Stimulated activated CD4-positive, alpha-beta T cell treated with anti-CD3 and anti-CD28 coated beads, Interleukin-4, amount 100 ng/mL, for 48 hours (primary cell): ENCODE results near the gene PDCD1LG2.
"Not testable (repeated sequence)": the region's sequence is repeated elsewhere in the genome, so short reads cannot be mapped to it uniquely, and the experiment has no call there.

Experiments used
- DNase-seq, 2 donors: peaks; one replicate each; pipeline ENCODE4 v3.0.0-alpha.2; 2020; ENCODE audit warnings: low read depth in 2 of 2

Gene PDCD1LG2

DNA sequence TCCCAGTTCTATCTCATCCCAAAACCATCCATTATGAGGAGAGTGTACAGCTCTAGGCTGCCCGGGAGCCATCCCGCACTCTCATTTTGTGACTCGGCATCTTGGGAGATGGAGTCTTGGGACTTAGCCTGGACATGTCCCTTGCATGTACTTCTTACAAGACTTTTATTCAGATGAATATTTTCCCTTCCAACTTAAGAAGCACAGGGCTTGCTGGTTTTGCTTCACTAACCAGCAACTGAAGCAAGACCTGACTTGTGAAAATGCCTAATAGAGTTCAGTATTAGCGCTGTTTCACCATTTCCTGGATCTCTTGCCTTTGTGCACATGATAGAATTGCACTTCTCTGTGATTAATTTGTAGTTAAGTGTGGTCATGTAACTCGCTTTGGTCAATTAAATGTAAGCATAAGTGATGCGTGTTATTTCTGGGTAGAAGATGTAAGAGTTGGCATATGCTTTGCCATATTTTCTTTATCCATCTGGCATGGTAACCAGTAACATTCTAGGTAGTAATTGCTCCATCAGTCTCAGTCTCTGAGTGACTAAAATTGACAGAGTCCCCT, 55.8 kb downstream of the PDCD1LG2 start:
- DNase-seq: no peak

- no peak for DNase-seq
Observed at GRCh38 chr9:5568868-5569267, 58.5 kb downstream of the PDCD1LG2 start.

DNA sequence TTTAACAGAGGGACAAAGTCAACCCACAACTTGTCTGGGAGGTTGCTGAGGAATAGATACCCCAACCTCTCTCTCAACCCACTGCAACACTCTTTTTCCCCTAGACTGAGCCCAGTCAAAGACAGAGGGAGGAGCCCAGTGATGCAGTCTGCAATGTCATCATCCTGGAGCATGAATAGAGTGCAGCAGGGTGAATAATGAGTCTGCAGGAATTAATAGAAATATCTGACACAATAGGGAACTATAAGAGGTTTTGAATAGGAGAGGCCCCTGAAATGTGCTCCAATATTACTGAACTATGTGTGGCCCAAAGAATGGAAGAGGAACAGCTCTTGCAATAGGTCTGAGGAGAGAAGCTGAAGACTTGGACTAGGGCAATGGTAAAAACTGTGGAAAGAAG, 59.1 kb downstream of the PDCD1LG2 start:
- DNase-seq: no peak

DNA sequence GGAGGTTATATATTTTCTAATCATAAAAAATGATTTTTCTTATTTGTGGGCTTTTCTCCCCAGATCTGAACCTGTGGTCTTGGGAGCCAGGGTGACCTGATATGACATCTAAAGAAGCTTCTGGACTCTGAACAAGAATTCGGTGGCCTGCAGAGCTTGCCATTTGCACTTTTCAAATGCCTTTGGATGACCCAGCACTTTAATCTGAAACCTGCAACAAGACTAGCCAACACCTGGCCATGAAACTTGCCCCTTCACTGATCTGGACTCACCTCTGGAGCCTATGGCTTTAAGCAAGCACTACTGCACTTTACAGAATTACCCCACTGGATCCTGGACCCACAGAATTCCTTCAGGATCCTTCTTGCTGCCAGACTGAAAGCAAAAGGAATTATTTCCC, 59.6 kb downstream of the PDCD1LG2 start:
- no peak for DNase-seq

- DNase-seq: no peak
Observed at GRCh38 chr9:5571629-5572232, 61.4 kb downstream of the PDCD1LG2 start.

DNA sequence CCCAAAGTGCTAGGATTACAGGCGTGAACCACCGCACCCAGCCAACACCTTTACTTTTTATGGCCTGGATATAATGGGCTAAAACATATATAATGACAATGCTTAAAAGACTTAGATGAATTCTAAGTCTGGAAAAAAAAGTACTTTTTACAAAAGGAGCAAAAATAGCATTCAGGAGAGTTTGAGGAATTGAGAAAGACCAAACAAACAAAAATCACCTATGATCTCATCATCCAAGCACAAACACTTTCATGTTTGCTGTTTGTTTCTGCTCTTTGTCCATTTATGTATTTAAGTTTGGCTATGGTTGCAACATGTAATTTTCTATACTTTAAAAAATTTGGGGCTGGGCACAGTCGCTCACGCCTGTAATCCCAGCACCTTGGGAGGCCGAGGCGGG, 63.8 kb downstream of the PDCD1LG2 start:
- DNase-seq: no peak

- DNase-seq: no peak
Observed at GRCh38 chr9:5575000-5575399, 64.7 kb downstream of the PDCD1LG2 start.

- no peak for DNase-seq
Observed at GRCh38 chr9:5577225-5577624, 66.9 kb downstream of the PDCD1LG2 start.

- DNase-seq: no peak
Observed at GRCh38 chr9:5578018-5578697, 67.8 kb downstream of the PDCD1LG2 start.

- no peak for DNase-seq
Observed at GRCh38 chr9:5578698-5579085, 68.4 kb downstream of the PDCD1LG2 start.

- DNase-seq: no peak
Observed at GRCh38 chr9:5579881-5580280, 69.5 kb downstream of the PDCD1LG2 start.

- no peak for DNase-seq
Observed at GRCh38 chr9:5580650-5581049, 70.3 kb downstream of the PDCD1LG2 start.

DNA sequence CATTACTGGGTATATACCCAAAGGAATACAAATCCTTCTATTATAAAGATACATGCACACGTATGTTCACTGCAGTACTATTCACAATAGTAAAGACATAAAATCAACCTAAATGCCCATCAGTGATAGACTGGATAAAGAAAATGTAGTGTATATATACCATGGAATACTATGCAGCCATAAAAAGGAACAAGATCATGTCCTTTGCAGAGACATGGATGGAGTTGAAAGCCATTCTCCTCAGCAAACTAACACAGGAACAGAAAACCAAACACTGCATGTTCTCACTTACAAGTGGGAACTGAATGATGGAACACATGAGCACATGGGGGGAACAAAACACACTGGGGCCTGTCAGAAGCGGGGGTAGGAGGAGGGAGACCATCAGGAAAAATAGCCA, 71.4 kb downstream of the PDCD1LG2 start:
- not testable (repeated sequence) for DNase-seq

DNA sequence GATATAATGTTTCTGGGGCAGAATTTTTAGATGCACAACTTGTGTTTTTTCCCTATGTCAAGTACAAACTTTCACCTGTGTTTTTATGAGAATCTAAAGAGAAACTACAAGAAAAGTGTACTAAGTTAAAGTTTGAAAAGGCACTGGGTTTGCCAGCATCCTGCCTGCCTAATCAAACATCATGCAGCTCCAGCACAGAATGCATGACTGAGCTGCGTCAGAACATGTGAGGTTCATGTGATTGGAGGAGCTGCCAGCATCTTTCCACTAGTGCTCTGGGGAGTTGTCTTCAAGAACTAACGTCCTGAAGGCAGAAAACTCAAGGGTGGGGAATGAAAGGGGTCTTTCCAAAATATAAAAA, 72.5 kb downstream of the PDCD1LG2 start:
- DNase-seq: peak in 1 of 2 donors; percentile 13

- peak in 1 of 2 donors; percentile 18 for DNase-seq
Observed at GRCh38 chr9:5586391-5586802, 76.1 kb downstream of the PDCD1LG2 start.

DNA sequence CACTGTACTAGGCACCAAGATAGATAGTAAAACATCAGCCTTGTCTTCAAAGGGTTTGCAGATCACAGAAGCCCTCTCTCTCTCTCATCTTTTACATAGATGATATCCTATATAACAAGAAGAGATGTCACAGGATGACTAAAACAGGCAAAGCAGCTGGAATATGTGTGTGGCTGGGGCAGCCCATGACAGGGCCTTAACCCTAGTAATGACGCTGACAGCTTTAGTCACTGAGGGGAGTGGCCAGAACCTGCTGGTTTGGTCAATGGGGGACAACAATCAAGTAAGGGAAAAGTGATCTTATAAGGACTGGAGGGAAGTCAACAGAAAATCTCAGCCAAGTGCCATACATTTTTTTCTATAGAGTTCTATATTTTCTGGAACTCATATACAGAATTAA, 76.7 kb downstream of the PDCD1LG2 start:
- peak; percentile 28 to 46 for DNase-seq

GRCh38 chr9:5592231-5592630, 81.9 kb downstream of the PDCD1LG2 start:
- no peak for DNase-seq

GRCh38 chr9:5592904-5593303, 82.6 kb downstream of the PDCD1LG2 start:
- no peak for DNase-seq

- no peak for DNase-seq
Observed at GRCh38 chr9:5593904-5594303, 83.6 kb downstream of the PDCD1LG2 start.

DNA sequence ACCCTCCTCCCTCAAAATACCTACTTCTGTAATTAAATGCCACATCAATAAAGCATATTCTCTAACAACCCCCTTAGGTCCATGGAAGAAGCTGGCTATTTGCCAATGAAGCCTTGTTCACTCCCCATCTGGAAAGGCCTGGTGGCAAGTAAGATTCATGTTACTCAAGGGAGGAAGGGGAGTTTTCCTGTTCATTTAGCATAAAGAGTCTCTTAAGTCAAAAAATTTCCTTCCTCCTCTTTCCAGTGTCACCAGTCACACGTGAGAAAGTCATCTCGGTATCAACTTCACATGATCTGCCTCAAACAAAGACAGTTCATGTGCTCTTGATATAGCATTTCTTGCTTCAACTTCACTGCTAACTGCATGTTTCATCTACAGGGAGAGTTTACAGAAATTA, 85.8 kb downstream of the PDCD1LG2 start:
- no peak for DNase-seq

DNA sequence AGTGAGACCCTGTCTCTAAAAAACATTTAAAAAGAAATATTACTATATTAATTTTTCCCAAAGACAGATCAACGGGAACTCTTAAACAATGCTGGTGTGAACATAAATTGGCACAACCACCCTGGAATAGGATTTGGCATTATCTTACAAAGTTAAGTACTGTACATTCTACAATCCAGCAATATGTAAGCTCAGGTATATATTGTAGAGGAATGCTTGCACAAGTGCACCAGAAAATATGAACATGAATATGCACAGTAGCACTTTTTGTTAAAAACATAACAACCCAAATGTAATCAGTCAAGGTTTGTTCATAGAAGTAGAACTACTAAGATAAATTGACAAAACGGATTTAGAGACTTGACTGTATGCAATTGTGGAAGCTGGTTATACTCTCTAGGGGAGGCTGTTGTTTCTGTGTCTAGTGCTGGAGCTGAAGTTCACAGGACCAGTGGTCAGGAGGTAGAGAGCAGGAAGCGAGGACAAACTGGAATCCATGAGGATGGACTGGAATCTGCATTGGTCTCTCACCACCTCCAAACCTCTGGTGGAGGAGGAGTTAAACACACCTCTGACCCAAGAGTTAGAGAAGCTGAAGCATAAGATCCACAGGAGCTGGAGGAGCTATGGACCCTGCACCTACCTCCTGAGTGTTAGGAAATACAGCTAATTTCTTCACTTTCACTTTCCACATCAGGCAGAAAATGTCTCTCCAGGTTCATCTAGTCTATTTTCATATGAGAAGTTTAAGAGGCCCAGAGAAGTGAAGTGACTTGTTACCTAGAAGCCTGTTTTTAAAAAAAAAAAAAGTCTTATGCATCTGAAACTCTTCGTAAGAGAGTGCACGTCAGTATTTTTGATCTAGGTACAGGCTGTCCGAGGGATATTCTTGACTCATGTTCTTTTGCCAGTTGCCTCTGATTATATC, 98.2 kb downstream of the PDCD1LG2 start:
- DNase-seq: no peak

DNA sequence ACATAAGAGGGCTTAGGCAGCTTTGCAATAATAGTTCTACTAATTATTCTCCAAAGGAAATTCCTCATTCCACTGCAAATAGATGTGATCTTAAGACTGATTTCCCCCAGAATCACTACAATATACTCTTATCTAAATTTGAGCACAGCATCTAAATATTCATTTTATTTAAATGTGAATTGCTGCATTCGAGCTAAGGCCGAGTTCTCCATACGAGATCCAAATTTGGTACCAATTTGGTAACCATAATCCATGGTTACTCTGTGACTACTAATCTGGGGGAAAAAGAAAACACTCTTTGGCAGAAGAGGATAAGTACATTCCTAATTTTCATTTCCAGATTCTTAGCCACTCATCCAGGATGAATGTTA, 98.9 kb downstream of the PDCD1LG2 start:
- DNase-seq: no peak

- no peak for DNase-seq
Observed at GRCh38 chr9:5610491-5610890, 100.2 kb downstream of the PDCD1LG2 start.
